ENCODE data around the gene DDI2. TPM values are rescaled to one million over a fixed set of nuclear protein-coding genes. Genes with fewer than 3 reads are reported as not detected.
A peak's percentile ranks its signal among the peaks of the same experiment; 100 is the strongest.

Gene DDI2
- total and polyA plus RNA-seq, 9 of the 15 experiments (the other 6 are each of a cell fraction or from before 2014, with no cell fraction given), result 6.5 to 48.4 (median 21.2) TPM

DNA sequence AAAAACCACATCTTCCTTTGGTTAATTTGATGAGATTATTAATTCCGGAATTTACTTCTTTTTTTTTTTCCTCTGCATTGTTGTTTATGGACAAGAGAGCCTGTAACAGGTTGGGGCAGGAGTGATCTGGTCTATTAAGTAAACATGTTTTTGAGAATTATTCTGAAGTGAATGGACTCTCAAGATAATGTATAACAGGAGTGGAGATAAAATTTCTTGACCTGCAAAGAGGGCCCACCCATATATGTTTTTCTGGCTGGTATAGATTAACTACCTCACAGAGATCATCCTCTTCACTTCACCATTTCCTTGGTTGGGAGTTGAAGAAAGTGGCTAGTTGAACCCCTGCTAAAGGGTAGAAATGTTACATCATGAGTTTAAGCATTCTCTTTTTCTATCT, 10.7 kb downstream of the DDI2 start (continued):
- TF ChIP-seq MED1 (CRISPR knock-in tag; IDR thresholded peaks at IDR 0.05; ENCODE audit: borderline replicate concordance) (no peak), SNAPC5 (CRISPR knock-in tag; IDR thresholded peaks at IDR 0.05) (no peak), PML (IDR thresholded peaks at IDR 0.05; ENCODE audit: low read length) (peak; percentile 73; the same call in 1 of the 2 replicates), TSC22D4 (tag; IDR thresholded peaks at IDR 0.05) (no peak), LCOR (CRISPR knock-in tag; IDR thresholded peaks at IDR 0.05) (0 out of 2 replicates have a peak, but pooled peaks have one; percentile 13), CTBP1 (IDR thresholded peaks at IDR 0.05; ENCODE audit: borderline replicate concordance) (no peak), NBN (IDR thresholded peaks at IDR 0.05; ENCODE audit: low read depth) (0 out of 2 replicates have a peak, but pooled peaks have one; percentile 32), RBM34 (IDR thresholded peaks at IDR 0.05; ENCODE audit: borderline replicate concordance, insufficient read depth, low read length) (no peak), ZNF384 (IDR thresholded peaks at IDR 0.05; ENCODE audit: low read depth, low read length) (0 out of 2 replicates have a peak, but pooled peaks have one; percentile 34), TARDBP (IDR thresholded peaks at IDR 0.05) (0 out of 2 replicates have a peak, but pooled peaks have one; percentile 46), EZH2 (IDR thresholded peaks at IDR 0.05; ENCODE audit: borderline replicate concordance, low read depth, low read length) (no peak), HEY1 (CRISPR knock-in tag; IDR thresholded peaks at IDR 0.05; ENCODE audit: borderline replicate concordance) (no peak), ZNF395 (CRISPR knock-in tag; IDR thresholded peaks at IDR 0.05) (no peak), ARID1B (IDR thresholded peaks at IDR 0.05) (peak; percentile 89), ZNF3 (CRISPR knock-in tag; IDR thresholded peaks at IDR 0.05) (no peak), ZNF586 (CRISPR knock-in tag; conservative IDR thresholded peaks at IDR 0.05) (no peak), ZNF780A (CRISPR knock-in tag; IDR thresholded peaks at IDR 0.05) (no peak)
- TF ChIP-seq, protein P1, sequence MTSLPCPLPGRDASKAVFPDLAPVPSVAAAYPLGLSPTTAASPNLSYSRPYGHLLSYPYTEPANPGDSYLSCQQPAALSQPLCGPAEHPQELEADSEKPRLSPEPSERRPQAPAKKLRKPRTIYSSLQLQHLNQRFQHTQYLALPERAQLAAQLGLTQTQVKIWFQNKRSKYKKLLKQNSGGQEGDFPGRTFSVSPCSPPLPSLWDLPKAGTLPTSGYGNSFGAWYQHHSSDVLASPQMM (CRISPR knock-in tag; IDR thresholded peaks at IDR 0.05), result no peak
- TF ChIP-seq, protein P2, sequence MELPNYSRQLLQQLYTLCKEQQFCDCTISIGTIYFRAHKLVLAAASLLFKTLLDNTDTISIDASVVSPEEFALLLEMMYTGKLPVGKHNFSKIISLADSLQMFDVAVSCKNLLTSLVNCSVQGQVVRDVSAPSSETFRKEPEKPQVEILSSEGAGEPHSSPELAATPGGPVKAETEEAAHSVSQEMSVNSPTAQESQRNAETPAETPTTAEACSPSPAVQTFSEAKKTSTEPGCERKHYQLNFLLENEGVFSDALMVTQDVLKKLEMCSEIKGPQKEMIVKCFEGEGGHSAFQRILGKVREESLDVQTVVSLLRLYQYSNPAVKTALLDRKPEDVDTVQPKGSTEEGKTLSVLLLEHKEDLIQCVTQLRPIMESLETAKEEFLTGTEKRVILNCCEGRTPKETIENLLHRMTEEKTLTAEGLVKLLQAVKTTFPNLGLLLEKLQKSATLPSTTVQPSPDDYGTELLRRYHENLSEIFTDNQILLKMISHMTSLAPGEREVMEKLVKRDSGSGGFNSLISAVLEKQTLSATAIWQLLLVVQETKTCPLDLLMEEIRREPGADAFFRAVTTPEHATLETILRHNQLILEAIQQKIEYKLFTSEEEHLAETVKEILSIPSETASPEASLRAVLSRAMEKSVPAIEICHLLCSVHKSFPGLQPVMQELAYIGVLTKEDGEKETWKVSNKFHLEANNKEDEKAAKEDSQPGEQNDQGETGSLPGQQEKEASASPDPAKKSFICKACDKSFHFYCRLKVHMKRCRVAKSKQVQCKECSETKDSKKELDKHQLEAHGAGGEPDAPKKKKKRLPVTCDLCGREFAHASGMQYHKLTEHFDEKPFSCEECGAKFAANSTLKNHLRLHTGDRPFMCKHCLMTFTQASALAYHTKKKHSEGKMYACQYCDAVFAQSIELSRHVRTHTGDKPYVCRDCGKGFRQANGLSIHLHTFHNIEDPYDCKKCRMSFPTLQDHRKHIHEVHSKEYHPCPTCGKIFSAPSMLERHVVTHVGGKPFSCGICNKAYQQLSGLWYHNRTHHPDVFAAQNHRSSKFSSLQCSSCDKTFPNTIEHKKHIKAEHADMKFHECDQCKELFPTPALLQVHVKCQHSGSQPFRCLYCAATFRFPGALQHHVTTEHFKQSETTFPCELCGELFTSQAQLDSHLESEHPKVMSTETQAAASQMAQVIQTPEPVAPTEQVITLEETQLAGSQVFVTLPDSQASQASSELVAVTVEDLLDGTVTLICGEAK (IDR thresholded peaks at IDR 0.05), result no peak
- TF ChIP-seq, protein P2 (CRISPR knock-in tag; IDR thresholded peaks at IDR 0.05), result no peak
